Activated T-cell treated with anti-CD3 and anti-CD28 coated beads, Interleukin-2, amount 50 U/mL, for 48 hours (primary cell): ENCODE results near the gene LPIN1.
A peak's percentile ranks its signal among the peaks of the same experiment; 100 is the strongest.
"Not testable (repeated sequence)": the region's sequence is repeated elsewhere in the genome, so short reads cannot be mapped to it uniquely, and the experiment has no call there.

Experiments used
- DNase-seq, 2 experiments: peaks; one replicate each; pipeline ENCODE4 v3.0.0-alpha.2; 2020

LPIN1 gene

DNA sequence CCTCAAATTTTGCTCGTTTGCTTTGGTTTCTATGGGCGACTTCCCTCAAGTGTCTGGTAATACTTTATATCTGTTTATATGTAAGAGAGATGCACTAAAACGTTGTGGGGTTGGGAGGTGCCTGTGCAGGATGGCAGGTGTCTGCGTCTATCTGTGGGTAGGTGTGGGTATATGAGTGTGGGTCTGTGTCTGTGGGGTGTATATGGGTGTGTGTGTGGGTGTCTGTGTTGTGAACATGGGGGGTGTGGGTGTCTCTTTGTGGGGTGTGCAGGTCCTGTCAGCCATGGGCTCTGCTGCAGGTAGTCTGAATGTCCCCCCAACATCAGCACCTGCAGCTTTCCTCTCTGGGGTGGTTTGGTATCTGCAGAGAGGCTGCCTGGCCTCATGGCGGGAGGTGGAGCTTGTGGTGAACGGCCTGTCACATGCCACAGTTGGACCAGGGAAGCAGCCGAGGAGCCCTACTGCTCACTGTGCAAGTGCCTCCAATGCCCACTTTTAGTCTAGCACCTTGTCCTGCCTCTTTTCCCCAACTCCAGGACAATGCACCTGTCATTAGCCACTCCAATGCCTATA is 90.3 kb downstream of the LPIN1 start:
- no peak for DNase-seq

DNA sequence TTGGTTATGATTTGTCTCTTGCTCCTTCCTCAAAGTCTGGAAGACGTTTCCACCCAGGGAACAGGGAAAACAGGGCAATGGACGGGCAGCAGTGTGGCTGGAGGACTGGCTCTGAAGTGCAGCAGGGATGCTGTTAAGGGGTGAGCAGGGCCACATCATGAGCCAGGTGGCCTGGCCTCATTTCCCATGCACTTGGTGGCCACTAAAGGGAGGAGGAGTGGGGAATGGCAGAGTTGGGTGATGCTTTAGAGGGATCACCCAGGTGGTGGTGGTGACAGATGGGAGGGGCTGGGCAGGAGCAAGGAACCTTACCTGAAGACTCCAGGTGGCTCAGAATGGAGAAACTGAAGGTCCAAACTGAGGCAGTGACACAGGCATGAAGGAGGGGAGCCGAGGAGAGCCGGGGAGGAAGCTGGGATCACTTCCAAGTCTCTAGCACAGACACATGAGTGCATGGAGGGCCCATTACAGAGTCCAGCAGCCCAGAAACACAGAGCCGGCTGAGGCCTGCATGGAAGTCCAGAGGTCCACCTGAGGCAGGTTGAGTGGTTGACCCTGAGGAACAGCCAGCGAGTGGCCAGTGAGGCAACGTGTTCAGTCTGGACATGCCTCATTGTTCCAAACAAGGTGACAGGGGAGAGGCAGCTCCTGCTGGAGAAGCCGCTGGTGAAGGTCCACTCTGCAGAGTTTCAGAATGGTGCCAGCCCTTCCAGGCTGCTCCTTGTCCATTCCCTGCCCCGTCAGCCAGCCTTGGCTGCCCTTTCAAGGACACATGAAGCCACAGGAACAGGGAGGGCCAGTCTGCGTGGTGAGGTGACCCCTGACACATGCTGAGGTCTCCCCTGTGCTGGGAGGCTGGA is 91.7 kb downstream of the LPIN1 start:
- no peak for DNase-seq

DNA sequence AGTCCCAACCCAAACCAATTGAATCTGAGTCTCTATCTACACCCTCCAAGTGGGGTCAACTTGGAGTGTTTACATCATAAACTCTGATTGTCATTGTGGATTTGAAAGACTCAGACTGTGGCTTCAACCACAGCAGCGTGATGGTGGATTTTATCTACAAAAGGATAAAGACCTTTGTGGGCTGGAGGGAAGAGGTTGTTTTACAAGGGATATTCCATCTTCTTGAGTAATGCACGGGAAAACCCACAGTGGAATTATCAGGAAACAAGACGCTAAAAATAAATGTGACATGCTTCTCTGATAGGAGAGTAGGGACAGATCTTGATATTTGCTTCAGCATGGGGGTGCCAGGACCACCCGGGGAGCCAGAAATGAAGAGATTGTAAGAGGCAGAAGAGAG is 93.5 kb downstream of the LPIN1 start:
- no peak for DNase-seq

DNA sequence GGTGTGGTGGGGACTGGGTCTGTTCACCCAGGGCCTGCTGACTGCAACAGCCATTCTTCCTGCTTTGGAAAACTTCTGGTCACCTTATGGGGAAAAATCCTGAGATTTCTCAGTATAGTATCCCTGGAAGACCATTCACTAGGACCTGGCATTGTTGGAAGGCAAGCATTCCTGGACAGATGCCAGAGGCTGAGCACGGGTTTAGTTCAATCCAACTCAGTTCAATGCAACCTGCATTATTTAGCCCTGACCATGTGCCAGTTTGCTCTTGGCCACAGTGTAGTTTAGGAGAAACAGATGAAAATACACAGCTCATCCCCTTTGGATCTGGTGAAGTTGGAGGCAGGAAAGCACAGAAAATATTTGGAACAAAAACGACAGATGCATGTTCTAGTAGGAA is 95.9 kb downstream of the LPIN1 start:
- DNase-seq: no peak

DNA sequence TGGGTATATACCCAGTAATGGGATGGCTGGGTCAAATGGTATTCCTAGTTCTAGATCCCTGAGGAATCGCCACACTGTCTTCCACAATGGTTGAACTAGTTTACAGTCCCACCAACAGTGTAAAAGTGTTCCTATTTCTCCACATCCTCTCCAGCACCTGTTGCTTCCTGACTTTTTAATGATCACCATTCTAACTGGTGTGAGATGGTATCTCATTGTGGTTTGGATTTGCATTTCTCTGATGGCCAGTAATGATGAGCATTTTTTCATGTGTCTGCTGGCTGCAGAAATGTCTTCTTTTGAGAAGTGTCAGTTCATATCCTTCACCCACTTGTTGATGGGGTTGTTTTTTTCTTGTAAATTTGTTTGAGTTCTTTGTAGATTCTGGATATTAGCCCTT is 98.4 kb downstream of the LPIN1 start:
- DNase-seq: not testable (repeated sequence)

DNA sequence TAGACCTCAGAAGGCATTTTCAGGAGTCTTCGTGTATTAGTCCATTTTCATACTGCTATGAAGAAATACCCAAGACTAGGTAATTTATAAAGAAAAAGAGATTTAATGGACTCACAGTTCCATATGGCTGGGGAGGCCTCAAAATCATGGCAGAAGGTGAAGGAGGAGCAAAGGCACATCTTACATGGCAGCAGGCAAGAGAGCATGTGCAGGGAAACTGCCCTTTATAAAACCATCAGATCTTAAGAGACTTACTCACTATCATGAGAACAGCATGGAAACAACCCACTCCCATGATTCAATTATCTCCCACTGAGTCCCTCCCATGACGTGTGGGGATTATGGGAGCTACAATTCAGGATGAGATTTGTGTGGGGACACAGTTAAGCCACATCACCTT is 101.5 kb downstream of the LPIN1 start:
- not testable (repeated sequence) for DNase-seq

DNA sequence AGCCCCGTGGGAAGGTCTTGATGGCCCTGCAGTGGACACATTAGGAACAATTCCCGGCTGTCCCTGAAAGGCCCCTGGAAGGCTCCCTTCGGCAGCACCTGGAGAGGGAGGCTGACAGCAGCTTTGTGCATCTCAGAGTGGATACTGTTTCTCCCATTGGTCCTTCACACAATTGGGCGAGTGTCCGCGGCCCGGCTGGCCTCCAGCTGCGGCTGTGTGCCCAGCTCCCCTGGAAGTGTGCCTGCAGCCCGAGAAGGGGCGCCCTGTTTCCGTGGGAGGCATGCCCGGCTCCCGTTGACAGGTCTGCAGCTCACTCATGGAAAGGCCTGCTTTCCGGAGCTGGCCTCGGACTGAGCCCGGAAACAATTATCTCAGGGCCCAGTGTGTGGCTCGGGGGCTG is 103.7 kb downstream of the LPIN1 start:
- DNase-seq: no peak

DNA sequence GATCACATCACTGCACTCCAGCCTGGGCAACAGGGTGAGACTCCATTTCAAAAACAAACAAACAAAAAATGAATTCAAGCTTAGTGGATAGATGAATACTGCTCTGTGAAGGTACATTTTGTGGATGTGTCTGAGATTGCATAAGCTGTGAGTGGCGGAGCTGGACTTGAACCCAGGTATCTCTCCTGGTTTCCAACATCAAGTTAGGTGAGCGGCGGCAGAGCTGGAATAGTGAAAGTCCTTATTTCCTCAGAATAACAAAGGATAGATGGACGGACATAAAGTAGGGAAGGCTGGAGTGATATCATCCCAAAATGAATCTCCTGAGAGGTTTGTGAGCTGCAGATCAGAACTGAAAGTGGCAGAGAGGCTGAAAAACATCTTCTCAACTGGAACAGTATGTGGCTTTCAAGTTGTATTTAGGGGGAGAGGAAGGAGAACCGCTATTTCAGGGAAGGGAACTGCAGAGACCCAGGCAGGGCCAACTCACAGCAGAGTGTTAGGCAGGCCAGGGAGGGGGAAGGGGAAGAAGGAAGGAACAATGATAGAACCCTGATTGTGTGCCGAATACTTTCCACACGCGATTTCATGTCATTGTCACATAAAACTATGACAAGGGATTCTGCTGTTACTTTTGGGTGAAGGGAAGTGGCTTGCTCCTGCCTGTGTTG is 106.2 kb downstream of the LPIN1 start:
- no peak for DNase-seq

DNA sequence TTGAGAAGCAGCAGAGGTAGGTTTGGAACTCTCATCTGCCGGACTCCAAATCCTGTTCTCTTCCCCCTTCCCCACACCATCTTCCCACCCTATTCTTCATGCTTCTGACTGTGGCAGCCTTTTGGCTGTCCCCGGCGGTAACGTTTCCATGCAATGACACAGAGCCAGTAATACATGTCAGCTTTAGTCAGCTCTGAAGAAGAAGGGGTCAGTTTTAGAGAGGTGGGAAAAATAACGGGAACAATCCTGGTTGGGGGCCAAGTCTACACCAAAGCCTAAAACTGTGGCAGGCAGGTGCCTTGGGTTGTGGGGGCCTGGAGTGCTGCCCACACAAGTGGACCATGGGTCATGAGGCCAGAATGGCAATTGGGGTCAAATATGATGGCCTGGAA is 106.8 kb downstream of the LPIN1 start:
- no peak for DNase-seq

DNA sequence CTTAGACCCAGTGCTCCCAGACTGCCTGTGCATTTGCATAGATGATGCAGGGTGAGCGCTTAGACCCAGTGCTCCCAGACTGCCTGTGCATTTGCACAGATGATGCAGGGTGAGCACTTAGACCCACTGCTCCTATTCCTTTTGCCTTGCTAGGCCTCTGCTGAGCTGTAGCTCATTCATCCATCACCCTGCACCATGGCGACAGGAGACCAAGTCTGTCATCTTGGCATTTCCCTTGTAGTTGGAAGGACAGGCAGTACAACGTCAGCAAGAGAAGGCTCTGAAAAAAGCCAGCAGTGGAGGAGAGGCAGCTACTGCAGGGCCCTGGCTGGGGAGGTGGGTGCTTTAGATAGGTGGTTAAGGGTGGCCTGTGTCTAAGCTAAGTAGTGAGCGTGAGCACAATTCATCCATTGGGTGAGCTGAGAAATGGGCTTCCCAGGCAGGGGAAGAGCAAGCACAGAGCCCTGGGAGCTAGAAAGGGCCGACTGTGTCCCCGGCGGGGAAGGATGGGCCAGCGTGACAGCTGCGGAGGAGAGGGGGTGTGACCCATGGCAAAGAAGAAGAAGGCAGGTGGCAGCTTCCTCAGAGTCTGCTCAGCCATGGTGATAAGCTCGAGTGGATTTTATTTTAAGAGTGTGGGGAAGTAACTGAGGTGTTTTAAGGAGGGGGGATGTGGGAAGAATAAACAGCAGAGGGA is 108.8 kb downstream of the LPIN1 start:
- DNase-seq: no peak

DNA sequence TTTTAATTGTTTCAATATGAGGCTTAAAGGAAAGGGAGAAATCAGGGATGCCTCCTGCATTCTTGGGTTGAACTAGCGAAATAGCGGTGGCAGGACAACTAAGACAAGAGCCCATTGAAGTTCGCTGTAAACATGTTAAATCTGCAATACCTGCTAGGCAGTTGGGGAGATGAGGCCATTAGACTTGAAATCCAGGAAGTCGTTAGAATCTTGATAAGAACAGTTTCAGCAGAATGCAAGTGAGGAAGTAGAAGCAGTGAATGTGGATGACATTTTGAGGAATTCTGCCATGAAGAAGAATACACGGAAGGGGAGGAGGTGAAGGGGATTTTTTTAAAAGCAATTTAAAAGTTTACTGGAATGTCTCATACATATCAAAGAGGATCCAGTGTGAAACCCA is 109.7 kb downstream of the LPIN1 start:
- no peak for DNase-seq

DNA sequence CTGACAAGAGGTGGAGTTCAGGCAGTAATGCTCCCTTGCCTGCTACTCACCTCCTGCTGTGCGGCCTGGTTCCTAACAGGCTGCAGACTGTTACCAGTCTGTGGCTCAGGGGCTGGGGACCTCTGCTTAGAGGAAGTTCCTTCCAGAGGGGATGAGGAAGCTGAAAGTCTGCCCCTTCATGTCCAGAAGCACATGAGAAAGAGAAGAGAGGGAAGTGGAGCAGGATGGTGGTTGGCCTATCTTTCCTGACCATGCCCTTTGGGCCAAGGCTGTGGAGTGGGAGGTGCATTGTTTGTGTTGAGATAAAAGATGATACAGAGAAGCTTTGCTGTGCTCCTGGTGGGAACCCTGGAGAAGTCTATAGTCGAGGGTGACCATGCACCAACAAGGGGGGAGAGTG is 112.5 kb downstream of the LPIN1 start:
- no peak for DNase-seq

DNA sequence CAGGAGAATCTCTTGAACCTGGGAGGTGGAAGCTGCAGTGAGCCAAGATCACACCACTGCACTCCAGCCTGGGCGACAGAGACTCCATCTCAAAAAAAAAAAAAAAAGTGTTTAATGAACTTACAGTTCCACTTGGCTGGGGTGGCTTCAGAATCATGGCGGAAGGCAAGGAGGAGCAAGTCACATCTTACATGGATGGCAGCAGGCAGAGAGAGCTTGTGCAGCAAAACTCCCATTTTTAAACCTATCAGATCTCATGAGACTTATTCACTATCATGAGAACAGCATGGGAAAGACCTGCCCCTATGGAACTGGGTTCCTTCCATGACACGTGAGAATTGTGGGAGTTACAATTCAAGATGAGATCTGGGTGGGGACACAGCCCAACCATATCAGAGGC is 113.5 kb downstream of the LPIN1 start:
- DNase-seq: not testable (repeated sequence)

DNA sequence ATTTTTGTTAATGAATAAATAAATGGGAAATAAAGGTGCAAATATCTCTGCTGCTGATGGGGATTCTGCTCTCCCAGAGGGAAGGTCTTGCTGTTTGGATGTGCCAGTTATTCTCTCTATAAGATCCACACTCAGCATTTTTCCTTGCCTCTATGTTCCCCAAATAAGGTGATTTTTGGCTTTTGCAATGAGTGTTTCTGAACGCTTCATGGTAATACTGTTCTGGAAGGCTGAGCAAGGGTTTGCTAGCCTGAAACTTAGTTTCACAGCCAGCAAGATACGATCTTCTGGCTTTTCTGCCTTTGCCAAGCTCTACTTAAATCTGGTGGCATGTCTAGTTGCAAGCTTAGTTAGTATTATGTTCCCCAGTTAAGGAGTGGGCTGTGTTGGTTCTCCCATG is 114.6 kb downstream of the LPIN1 start:
- DNase-seq: no peak

DNA sequence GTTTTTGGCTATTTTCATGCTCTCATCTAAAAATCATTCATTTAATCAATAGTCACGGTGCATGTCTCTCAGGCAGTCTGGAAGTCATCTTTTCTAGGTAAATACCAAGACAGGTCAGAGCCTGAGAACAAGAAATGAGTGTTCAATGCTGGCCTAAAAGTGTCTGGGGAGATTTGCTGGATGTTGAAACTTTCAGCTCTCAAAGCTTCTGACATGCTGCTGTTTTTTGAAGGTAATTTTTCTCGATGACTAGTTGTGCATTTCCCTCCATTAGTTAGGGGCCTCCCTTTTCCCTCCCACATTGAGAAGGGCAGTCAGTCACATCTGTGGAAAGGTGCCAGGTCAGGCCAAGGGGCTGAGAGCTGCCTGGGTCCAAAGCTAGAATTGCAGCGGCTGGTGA is 115.6 kb downstream of the LPIN1 start:
- no peak for DNase-seq

DNA sequence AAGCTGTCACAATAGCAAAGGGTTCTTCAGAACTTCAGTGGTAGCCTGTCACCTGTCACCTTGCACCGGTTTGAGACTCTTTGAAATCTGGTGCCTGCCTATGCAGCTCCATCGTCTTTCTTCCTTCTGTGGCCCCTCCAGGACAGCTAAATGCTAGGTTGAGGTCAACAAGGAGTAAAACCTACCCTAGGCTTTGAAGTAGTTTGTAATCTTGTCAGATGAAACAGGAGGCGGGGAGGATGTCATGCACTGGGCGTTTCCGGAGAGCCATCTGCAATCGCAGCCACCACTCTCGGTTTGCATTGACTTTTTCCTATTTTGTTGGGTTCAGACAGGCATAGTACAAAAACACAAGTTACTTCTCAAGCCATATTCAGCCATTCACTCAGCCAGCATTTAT is 116.7 kb downstream of the LPIN1 start:
- DNase-seq: no peak

DNA sequence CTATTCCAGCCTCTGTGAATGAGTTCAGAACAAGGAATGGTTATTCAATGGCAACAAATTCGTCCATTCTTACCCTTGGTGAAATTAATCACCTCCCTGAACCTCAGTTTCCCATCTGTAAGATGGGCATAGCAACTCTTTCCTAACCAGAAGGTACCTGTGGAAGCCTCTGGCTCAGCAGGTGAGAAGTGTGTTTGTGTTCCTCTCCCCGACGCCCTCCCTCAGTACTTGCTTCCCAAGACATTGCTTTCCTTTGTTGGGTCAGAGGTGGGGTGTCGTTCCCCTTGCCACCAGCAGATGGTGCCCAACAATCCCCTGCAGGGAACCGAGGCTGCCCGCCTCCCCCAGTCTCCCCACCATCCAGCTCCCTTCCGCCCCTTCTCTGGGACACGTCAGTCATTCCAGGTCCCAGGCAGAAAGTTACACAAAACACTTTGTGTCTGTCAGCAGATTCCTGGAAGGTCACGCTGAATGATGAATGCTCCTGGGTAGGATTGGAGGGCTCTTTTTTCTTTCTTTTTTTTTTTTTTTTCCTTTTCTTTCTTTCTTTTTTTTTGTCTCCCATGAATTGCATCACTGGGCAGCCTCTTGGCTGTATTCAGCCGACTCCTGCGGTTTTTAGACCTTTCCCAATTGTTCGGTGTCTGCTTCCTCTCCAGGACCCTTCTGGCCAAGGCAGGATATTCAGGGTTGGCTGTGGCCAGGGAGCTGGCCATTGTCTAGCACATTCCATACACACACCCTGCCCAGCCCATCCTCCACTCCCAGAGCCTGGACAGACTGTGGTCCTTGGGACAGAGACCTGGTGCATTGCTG is 117.3 kb downstream of the LPIN1 start:
- peak; percentile 72 to 79 for DNase-seq

DNA sequence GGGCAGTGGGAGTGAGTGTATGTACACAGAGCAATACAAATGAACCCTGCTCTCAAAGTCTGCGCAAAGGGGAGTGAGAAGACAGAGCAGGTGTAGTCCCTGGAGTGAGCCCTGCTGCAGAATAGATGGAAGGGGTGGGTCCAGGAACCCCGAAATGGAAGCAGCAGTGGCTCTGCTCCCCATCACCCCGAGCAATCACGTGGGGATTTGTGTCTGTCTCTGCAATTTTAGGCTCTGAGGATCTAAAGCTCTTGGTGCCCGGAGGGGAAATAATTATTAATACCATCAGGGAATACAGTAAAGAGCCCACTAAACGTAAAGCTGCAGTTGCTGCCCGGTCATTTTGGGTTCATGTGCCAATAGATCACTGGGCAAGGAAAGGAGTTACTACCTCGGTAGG is 118.3 kb downstream of the LPIN1 start:
- no peak for DNase-seq

DNA sequence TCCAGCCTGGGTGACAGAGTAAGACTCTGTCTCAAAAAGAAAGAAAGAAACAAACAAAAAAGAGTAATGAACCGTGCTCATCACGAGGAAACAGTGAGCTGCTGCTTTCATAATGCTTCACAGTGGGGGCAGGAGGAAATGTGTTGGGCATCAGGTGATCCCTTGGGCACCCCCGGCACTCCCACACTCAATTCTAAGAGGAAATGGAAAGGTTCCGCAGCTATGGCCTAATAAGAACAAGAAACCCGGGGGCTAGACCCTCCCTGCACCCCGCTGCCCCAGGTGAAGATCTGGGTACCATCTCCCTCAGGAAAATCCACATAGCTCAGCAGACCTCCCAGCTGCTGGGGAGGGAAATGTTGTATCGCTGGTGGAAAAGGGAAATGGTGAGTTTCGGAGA is 118.9 kb downstream of the LPIN1 start:
- peak in 1 of 2 experiments; percentile 24 for DNase-seq

DNA sequence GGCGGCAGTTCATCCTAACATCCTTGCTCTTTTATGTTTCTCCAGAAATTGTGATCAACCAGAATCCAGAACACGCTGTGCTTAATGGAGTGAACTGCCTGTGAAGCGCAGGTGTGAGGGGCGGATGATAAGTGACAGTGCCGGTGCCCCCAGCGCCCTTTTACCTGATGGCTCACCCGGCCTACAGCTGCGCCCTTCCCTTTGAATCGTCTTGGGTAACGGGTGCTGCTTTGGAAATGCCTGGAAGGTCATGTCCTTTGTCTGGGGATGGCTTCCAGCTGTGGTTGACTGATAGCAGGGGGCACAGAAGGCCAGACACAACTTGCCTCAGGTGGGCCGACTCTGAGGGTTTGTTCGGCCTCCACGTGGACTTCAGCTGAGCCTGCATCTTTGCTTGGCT is 119.4 kb downstream of the LPIN1 start:
- DNase-seq: no peak

DNA sequence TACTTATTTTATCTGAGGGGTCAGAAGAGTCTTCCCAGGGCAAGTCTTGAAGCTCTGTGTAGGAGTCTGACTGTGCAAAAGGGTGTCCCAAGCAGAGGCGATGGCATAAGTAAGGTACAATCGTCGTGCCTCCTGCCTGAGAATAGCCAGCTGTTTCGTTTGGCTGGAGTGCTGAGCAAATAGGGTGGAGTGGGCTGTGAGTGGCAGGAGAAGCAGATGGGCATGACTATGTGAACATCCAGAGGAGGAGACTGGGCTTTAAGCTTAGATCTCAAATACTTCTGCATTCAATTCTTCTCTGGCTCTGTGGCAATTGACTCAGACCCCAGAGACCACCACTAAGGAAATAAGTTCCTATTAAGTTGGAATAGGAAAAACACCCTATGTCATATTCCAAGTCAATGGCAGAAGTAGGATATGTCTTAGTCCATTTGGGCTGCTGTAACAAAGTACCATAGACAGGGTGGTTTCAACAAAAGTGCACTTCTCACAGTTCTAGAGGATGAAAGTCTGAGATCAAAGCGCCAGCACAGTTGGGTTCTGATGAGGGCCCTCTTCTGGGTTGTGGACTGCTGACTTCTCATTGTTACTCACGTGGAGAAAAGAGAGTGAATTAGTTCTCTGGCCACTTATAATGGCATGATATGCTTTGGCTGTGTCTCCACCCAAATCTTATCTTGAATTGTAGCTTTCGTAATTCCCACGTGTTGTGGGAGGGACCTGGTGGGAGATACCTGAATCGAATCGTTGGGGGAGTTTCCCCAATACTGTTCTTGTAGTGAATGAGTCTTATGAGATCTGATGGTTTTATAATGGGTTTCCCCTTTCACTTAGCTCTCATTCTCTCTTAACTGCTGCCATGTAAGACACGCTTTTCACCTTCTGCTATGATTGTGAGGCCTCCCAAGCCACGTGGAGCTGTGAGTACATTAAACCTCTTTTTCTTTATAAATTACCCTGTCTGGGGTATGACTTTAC is 120.2 kb downstream of the LPIN1 start:
- peak in 1 of 2 experiments; percentile 25 for DNase-seq
